Jurkat, Clone E6-1 (cell line): ENCODE results near the gene SSBP4.
A peak's percentile ranks its signal among the peaks of the same experiment; 100 is the strongest.
"Not testable (repeated sequence)": the region's sequence is repeated elsewhere in the genome, so short reads cannot be mapped to it uniquely, and the experiment has no call there.

ENCODE experiments used
- DNase-seq: peaks from one replicate; pipeline ENCODE4 v3.0.0-alpha.2; 2011; ENCODE audit warnings: low read depth, low spot score
- H3K4me3 ChIP-seq: 2 replicates; pipeline ENCODE4 v1.5.1; 2011; ENCODE audit warnings: mild to moderate bottlenecking, low read length, control low read depth, moderate library complexity

Gene SSBP4

DNA sequence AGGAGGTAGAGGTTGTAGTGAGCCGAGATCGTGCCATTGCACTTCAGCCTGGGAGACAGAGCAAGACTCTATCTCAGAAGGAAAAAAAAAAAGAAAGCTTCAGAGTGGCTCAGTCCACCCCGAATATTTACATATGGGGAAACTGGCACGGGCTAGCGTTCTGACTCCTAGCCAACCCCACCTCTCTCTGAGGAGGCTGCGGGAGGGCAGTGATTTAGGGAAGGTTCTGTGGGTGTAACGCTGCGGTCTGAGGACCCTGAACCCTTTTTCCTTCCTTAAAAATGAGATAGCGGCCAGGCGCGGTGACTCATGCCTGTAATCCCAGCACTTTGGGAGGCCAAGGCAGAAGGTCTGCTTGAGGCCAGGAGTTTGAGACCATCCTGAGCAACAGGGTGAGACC is 26.8 kb upstream of the SSBP4 start:
- no peak overlapping the region for H3K4me3 ChIP-seq

DNA sequence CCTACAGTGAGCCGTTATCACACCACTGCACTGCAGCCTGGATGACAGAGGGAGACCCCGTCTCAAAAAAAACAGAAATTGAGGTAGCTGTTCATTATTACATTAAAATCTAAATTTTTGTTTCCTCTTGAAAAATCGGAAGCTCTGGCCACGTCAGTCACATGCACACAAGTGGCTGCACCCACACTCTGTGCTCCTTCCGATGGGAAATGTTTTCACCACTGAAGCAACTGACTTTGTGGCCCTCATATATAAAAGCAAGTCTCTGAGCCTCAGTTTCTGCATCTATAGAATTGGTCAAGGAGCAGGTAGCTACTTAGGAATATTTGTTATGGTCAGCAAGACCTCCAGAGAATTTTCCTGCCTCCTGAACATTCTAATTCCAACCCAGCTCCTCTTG is 26.3 kb upstream of the SSBP4 start:
- no peak for DNase-seq
- H3K4me3 ChIP-seq, result no peak overlapping the region

More for the DNA sequence above, 26.8 kb upstream of the SSBP4 start:
- DNase-seq, result no peak

DNA sequence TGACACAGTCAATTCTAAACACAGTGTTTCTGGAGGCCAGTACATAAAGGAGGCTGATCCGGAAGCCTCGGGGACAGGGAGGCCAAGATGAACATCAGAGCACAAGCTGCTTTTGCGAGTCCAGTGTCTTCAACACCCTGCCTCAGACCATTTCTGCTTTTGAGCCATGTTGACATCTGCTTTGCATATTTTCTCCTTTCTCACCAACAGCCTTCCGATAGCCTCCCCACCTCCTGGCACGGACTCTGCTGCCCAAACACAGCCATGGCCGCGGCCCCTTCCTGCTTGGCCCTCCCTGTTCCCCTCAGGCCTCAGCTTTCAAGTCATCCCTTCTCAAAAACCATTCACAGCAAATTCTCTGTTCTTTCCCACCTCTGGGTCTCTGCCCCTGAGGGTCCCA is 25.4 kb upstream of the SSBP4 start:
- no peak overlapping the region for H3K4me3 ChIP-seq
- DNase-seq, result no peak

DNA sequence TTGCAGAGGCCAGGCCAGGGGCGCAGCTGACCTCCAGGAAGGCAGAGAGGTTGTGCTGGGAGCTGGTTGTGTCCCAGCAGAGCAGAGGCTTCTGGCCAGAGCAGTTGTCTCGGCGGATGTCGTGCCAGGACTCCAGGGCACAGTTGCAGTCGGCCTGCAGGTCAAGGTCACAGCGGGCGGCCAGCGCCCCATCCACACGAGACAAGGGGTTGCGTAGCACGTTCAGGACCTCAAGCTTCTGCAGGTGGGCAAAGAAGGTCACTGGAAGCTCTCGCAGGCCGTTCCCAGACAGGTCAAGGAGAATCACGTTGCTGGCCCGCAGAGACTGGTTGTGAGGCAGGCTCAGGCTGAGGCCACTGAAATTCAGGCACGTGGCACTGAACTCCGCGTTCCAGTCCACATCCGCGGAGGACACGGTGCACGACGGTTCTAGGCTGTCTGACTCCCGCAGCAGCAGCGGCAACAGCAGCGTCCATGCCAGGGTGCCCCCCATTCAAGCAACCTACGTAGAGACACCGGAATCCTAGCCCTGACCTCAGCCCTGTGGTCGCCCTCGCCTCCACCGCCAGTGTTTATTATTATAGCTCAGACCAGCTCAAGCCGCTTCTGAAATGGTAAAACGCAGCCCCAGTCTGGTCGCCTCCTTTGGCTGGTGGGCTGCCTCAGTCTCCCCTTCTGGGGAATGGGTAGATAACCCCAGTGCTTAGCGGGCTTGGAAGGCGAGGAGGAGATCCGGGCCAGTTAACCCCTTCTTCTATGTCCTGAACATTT is 22.5 kb upstream of the SSBP4 start:
- no peak overlapping the region for H3K4me3 ChIP-seq
- DNase-seq, result no peak

DNA sequence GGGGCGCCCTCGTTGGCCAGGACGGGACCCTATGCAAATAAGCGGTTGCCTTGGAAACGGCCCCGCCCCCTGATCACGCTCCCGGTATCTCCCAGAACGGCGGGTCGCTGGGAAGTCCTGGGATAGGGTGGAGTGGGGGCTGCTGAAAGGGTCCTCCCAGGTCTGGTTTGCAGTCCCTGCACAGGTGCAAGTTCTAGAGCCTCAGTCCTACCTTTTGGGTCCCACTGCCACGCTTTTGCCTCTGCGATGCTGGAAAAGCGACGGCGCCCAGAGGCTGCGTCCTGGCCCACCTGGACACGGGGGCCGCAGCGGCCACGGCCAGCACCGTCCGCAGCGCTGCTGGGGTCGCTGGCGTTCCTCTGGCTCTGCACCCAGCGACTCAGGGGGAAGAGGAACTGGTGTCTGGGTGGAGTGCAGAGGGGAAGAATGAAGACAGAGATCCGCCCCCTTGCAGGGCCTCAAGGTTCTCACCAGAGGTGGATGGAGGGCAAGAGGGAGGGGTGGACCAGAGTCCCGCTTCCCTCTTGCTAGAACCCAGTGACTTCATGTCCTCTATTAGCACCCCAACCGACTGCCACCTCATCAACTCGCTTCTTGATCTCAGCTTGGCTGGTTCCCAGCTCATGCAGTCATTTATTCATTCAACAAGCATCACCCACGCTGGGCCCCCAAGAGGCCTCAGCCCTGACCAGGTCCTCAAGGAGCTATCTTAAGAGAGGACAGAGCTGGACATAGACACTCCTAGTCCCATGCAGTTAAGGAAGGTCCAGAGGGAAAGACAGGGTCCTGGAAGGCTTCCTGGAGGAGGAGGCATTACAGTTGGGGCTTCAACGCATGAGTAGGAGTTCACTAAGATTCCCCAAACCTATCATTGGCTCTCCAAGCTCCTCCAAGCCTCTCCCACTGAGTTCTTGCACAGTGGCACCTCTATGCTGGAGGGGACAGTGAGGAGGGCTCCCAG is 21.7 kb upstream of the SSBP4 start, which contains the start of gene LRRC25:
Gene LRRC25, minus strand, starts transcription at position 381 of the 961 bp plus-strand sequence. CDS start 659 bp downstream, outside the sequence.
- DNase-seq, result no peak
- no peak within 1 kb of the TSS for H3K4me3 ChIP-seq

DNA sequence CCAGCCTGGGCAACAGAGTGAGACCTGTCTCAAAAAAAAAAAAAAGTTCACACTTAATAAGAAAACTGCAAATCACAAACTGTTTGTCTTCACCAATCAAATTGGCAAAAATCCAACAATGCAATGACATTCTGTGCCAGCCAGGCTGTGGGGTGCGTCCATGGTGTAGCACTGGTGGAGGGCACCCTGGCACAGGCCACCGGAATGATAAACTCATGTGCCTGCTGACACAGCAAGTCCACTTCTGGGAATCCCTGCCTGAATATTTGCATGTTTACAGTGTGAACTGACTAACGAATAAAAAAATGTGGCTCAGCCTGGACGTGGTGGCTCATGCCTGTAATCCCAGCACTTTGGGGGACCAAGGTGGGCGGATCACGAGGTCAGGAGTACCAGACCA is 20.2 kb upstream of the SSBP4 start:
- no peak overlapping the region for H3K4me3 ChIP-seq
- no peak for DNase-seq

DNA sequence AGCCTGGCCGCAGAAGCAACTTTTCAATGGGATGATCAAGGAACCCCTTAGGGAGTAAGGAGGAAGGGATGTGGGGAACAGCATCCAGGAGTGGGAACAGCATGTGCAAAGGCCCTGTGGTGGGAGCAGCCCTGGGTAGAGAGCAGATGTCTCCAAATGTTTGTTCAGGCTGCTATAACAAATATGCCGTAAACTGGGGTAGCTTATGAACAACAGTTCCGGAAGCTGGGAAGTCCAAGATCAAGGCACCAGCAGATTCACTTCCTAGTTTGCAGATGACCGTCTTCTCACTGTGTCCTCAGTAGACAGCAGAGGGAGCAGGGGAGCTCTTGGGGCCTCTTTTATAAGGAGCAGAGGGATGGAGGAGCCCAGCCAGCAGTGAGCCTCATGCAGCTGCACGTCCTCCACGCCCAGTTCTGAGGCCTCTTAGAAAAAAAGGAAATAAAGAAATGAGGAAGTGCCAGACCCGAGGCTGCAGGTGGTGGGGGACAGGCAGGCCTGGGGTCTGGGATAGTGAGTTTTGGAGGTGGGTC is 17.6 kb upstream of the SSBP4 start:
- no peak for DNase-seq
- H3K4me3 ChIP-seq, result no peak overlapping the region

DNA sequence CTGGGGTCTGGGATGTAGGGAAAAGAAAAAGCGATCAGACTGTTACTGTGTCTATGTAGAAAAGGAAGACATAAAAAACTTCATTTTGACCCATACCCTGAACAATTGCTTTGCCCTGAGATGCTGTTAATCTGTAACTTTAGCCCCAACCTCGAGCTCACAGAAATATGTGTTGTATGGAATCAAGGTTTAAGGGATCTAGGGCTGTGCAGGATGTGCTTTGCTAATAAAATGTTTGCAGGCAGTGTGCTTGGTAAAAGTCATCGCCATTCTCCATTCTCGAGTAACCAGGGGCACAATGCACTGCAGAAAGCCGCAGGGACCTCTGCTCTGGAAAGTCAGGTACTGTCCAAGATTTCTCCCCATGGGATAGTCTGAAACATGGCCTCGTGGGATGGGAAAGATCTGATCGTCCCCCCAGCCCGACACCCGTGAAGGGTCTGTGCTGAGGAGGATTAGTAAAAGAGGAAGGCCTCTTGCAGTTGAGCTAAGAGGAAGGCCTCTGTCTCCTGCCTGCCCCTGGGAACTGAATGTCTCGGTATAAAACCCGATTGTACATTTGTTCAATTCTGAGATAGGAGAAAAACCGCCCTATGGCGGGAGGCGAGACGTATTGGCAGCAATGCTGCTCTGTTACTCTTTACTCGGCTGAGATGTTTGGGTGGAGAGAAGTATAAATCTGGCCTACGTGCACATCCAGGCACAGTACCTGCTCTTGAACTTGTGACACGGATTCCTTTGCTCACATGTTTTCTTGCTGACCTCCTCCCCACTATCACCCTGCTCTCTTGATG is 16.5 kb upstream of the SSBP4 start:
- H3K4me3 ChIP-seq, DNase-seq: not testable (repeated sequence)

DNA sequence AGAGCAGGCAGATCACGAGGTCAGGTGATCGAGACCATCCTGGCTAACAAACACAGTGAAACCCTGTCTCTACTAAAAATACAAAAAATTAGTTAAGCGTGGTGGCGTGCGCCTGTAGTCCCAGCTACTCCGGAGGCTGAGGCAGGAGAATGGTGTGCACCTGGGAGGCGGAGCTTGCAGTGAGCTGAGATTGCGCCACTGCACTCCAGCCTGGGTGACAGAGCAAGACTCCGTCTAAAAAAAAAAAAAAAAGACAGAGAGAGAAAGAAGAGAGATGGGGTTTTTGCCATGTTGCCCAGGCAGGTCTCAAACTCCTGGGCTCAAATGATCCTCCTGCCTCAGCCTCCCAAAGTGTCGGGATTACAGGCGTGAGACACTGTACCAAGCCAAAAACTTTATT is 13.4 kb upstream of the SSBP4 start:
- not testable (repeated sequence) for DNase-seq, H3K4me3 ChIP-seq

DNA sequence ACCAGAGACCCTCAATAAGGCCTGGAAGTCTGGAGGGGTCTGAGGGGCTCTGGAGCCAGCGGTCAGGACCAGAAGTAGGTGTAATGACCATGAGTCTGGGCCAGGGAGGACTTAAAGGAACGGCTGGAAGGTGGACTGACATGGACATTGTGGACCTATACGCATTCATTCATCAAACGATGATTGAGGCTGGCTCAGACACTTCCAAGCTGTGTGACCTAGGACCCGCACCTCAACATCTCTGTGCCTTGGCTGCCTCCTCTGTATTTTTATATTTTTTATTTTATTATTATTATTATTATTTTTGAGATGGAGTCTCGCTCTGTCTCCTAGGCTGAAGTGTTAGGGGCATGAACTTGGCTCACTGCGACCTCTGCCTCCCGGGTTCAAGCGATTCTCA is 12.4 kb upstream of the SSBP4 start:
- DNase-seq, result no peak

DNA sequence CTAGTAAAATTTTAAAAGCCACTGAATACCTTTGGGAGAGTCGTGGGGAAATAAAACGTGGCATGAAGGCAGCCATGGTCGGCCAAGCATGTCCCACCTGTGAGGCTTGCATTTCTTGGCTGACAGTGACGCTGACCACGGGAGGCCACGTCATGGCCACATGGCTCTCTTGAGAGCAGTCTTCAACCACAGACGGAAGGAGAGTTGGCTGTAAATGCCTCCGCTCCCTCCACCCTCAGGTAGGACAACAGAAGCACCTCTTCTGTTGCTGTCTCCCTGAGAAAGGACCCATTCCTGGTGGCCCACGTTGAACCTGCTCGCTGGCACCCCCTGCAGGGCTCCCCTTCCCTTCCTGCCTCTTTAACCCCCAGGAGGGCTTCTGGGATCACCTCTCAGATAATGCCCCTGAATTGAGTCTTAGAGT is 11.1 kb upstream of the SSBP4 start:
- no peak for DNase-seq
- no peak overlapping the region for H3K4me3 ChIP-seq

More for the DNA sequence above, 12.4 kb upstream of the SSBP4 start:
- no peak overlapping the region for H3K4me3 ChIP-seq

DNA sequence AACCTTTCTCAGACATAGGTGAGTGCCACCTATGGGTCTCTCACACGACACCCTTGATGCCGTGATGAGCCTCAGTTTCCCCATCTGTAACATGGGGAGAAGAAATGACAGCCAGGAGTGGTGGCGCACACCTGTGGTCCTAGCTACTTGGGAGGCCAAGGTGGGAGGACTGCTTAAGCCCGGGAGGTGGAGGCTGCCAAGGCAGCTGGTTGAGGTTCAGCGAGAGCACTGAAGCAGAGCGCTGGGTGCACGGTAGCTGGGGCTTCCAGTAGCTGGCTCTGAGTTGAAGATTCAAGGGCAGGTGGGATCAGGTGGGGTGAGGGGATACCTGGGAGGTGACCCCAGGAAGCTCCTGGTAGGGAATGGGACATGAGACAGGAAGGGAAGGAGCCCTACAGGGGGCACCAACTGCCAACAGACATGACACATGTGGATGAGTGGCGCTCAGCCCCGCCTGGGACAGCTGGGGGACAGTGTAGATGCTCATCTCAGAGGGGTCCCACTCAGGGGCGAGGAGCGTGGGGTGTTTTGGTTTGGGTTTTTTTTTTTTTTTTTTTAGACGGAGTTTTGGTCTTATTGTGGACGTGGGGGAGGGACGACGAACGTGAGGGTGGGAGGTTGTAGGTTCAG is 6.5 kb upstream of the SSBP4 start:
- DNase-seq, result no peak
- H3K4me3 ChIP-seq, result no peak overlapping the region

DNA sequence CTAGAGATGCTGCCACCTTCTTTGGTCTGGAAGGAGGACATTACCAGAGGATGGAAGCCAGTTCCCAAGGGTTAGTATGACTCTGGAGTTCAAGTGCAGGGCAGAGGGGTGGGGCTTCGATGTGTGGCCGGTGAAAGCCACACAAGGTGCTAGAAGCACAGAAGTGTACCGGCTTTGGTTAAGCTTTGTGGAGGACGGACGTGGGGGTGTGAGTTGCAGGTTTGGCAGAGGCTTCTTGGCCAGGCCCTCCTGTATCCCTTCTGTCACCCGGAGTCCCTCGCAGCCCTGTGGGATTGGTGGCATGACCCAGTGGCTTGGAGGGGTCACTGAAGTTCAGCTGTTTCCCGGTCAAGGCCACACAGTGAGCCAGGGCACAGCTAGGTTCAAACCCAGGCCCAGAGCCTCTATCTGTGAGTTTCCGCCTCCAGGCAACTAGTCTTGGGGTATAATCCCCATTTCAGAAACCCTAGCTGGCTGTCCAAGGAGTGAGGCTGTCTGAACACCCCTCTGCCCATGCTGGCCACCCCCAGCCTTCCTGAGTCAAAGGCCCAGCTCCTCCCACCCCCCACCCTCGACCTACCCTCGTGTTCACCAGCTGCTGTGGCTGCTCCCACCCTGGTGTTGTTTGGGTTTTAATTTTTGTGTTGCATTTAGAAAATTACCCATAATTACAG is 4.6 kb upstream of the SSBP4 start:
- no peak overlapping the region for H3K4me3 ChIP-seq
- DNase-seq, result no peak

DNA sequence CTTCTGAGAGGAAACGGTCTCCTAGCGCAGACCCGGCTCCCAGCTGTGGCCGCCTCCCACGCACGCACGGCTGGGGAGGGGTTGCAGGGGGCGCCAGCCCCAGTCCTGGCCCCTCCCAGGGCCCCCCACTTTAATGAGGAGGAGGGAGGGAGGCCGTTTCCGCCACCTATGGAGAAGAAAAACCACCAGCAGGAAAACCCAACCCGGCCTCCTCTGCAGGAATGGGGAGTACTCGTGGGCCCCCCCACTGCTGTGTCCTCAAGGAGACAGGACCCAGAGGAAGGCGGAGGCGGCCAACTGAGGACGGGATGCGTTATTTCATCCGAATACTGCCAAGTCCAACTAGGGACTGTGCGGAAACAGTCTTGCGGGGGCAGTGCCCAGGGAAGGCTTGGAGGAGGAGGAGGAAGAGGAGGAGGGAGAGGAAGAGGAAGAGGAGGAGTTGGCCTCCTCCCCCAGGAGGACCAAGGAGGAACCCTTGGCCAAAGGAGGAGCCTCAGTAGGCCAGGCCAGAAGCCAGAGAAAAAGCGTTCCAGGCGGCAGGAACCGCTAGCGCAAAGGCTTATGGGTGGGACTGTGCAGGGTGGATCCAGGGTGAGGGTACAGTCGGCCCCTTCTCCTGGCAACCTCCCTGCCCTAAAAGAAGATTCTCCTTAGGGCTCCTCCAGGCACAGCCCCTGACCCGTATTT is 3.9 kb upstream of the SSBP4 start:
- peak overlapping the region; percentile 22 for H3K4me3 ChIP-seq

DNA sequence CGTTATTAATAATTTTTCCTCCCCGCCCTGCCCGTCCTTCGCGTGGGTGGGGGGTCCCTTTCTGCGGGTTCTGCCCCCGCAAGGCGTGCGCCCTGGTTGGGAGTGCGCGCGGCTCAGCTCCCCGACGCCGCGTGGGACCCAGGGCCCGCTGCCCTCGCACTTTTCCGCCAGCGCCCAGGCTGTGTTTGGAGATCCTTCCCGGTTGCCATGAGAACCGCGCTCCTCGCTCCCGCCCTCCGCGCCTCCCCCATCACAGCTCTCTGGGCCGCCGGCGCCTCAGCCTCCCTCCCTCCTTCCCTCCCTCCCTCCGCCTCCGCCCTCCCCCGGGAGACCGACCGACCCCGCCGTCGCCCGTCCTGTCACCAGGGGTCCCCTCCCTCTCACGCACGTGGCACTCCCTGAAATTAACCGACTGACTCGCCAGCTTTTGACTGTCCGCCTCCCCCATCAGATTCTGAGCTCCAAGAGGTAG is 2.4 kb upstream of the SSBP4 start:
- peak overlapping the region; percentile 44 for H3K4me3 ChIP-seq
- peak; percentile 55 for DNase-seq

More for the DNA sequence above, 3.9 kb upstream of the SSBP4 start:
- DNase-seq, result no peak

DNA sequence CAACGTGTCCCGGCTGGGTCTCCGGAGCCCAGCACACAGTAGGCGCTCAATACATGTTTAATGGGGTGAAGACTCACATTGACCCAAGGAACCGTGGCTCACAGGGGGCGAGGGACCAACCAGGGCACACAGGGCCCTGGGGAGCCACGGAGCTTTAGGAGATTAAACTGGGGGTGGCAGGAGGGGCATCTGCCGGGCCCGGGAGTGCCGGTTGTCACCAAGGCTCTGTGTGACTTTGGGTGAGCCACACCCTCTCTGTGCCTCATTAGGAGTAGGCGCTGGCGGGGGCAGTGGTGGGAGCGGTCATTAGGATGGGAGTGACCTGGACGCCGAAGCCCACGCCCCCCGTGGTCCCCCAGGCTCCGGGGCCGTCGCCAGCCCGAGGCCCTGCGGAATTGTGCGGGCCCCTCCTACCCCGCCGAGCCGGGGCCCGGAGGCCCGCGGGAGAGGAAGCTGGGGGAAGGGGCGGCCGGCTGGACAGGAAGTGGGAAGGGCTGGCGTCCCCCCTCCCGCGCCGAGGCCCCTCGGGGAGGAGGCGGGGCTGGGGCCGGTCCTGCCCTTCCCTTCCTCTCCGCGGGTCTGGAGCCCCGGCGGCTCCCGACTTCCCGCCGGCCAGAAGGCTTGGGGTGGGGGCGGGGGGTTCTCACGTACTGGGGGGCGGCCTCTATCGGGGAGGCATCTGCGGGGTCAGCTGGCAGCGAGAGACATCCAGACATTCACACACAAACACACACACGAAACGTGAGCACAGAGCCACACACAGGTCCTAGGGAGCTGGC is 1.8 kb upstream of the SSBP4 start:
- H3K4me3 ChIP-seq, result peak overlapping the region; percentile 44

DNA sequence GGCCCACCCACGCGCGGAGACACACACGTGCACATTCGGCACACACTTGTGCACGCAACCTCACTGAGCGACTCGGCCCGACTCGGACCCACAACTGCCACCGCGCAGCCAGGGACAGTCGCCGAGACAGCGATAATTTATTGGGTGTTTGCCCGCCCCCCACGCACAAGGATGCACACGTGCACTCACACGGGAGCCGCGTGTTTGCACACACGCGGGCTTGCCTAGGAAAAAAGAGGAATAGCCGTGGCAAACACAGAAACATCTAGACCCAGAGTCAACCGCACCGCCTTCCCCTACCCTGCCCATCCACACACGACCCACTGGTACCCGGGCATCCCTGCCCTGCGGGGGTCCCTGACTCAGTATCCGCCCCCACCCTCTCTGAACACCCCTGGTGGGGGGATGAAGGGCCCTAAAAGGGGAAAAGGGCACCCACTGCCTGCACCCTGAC is 1.1 kb upstream of the SSBP4 start:
- no peak for DNase-seq

More for the DNA sequence above, 1.8 kb upstream of the SSBP4 start:
- no peak for DNase-seq

More for the DNA sequence above, 1.1 kb upstream of the SSBP4 start:
- no peak overlapping the region for H3K4me3 ChIP-seq
